IPS-NIHi7 (cell line): Measurements from ENCODE around the gene SLC26A9.

Experiments used
- DNase-seq: peaks from one replicate; pipeline ENCODE4 v3.0.0; 2012; ENCODE audit warnings: mixed read lengths; ENCODE audit errors: extremely low spot score

The SLC26A9 gene

GRCh38 chr1:205973377-205974232 is 30.3 kb upstream of the SLC26A9 start:
- no peak for DNase-seq

GRCh38 chr1:205972491-205973168 is 29.4 kb upstream of the SLC26A9 start:
- DNase-seq: no peak

GRCh38 chr1:205972081-205972480 is 28.8 kb upstream of the SLC26A9 start:
- DNase-seq: no peak

- DNase-seq: no peak
These were observed 27.8 kb upstream of the SLC26A9 start for GRCh38 chr1:205971082-205971481.

GRCh38 chr1:205970486-205970885 is 27.2 kb upstream of the SLC26A9 start:
- DNase-seq: no peak

- DNase-seq: no peak
These were observed 26.0 kb upstream of the SLC26A9 start for GRCh38 chr1:205969229-205969628.

- DNase-seq: no peak
These were observed 24.5 kb upstream of the SLC26A9 start for GRCh38 chr1:205967554-205968335.

GRCh38 chr1:205965036-205965884 is 22.0 kb upstream of the SLC26A9 start:
- DNase-seq: no peak

GRCh38 chr1:205963352-205964155 is 20.3 kb upstream of the SLC26A9 start:
- DNase-seq: no peak

GRCh38 chr1:205962821-205963221 is 19.6 kb upstream of the SLC26A9 start:
- DNase-seq: no peak

GRCh38 chr1:205961991-205962820 is 18.9 kb upstream of the SLC26A9 start:
- no peak for DNase-seq

- DNase-seq: no peak
These were observed 18.1 kb upstream of the SLC26A9 start for GRCh38 chr1:205961405-205961804.

GRCh38 chr1:205959789-205960188 is 16.5 kb upstream of the SLC26A9 start:
- DNase-seq: no peak

- no peak for DNase-seq
These were observed 12.2 kb upstream of the SLC26A9 start for GRCh38 chr1:205955499-205955898.

- DNase-seq: no peak
These were observed 11.7 kb upstream of the SLC26A9 start for GRCh38 chr1:205954819-205955404.

- DNase-seq: no peak
These were observed 8.5 kb upstream of the SLC26A9 start for GRCh38 chr1:205951746-205952145.

- no peak for DNase-seq
These were observed 7.7 kb upstream of the SLC26A9 start for GRCh38 chr1:205950826-205951549.

- no peak for DNase-seq
These were observed 7.0 kb upstream of the SLC26A9 start for GRCh38 chr1:205950280-205950679.

GRCh38 chr1:205949753-205950152 is 6.5 kb upstream of the SLC26A9 start:
- DNase-seq: no peak
